Measurements from ENCODE around the gene GSTM5. TPM values are rescaled to one million over a fixed set of nuclear protein-coding genes. Genes with fewer than 3 reads are reported as not detected.
A peak's percentile ranks its signal among the peaks of the same experiment; 100 is the strongest.

Gene GSTM5
- total and polyA plus RNA-seq, 2 of the 8 experiments (the other 6 are each of a cell fraction or from before 2014, with no cell fraction given), result 0.24 to 0.89 TPM

- Histone ChIP-seq H4K91ac (replicated peaks; ENCODE audit: insufficient read length, low read length) (no peak overlapping the region), H2BK120ac (replicated peaks; ENCODE audit: low read depth, low read length) (no peak overlapping the region), H3K23me2 (ENCODE audit: low read depth, low read length) (no peaks in the 10 kb centered on the region), H3K27ac (ENCODE audit: low read depth, low read length) (no peak overlapping the region), H4K5ac (ENCODE audit: insufficient read length, low read depth, low read length) (no peak overlapping the region), H3K18ac (ENCODE audit: extremely low read depth, low read length) (no peak overlapping the region), H2BK12ac (ENCODE audit: low read depth, low read length) (no peak overlapping the region), H3K4ac (replicated peaks; ENCODE audit: insufficient read length, low read depth, low read length) (no peak overlapping the region), H3K4me1 (replicated peaks in 1 of 4; ENCODE audit: control insufficient read depth in 3 of 4, insufficient read depth in 4 of 4, low read length in 3 of 4) (no peaks in the 10 kb centered on the region; a peak in 1 of 7 replicates), H2BK15ac (ENCODE audit: low read length) (no peak overlapping the region), H3K56ac (replicated peaks; ENCODE audit: insufficient read length, low read depth, low read length) (no peak overlapping the region), H3K79me2 (ENCODE audit: control insufficient read depth in 1 of 2, insufficient read depth in 2 of 2, low read length in 2 of 2) (no peaks in the 10 kb centered on the region), H3K9ac (replicated peaks in 1 of 4; ENCODE audit: extremely low read depth in 1 of 4, low read depth in 3 of 4, low read length in 3 of 4) (no peak overlapping the region), H3K23ac (ENCODE audit: insufficient read length) (no peak overlapping the region), H3K9me3 (ENCODE audit: insufficient read depth in 2 of 2, low read depth in 1 of 2, low read length in 1 of 2) (no peaks in the 10 kb centered on the region), H2AFZ (ENCODE audit: low read length) (no peak overlapping the region), H2BK20ac (ENCODE audit: low read length) (no peak overlapping the region), H3K36me3 (ENCODE audit: control insufficient read depth in 2 of 4, insufficient read depth in 4 of 4, low read length in 3 of 4) (no peaks in the 10 kb centered on the region), H3K4me2 (ENCODE audit: insufficient read depth in 1 of 2, low read depth in 2 of 2, low read length in 2 of 2) (no peak overlapping the region), H4K20me1 (replicated peaks in 1 of 2; ENCODE audit: control insufficient read depth in 1 of 2, insufficient read depth in 2 of 2, low read length in 2 of 2) (no peaks in the 10 kb centered on the region), H2AK5ac (ENCODE audit: low read depth, low read length) (no peak overlapping the region), H2BK5ac (ENCODE audit: low read depth, low read length) (no peak overlapping the region), H3K79me1 (ENCODE audit: low read depth, low read length) (no peaks in the 10 kb centered on the region), H3K27me3 (replicated peaks in 1 of 4; ENCODE audit: control insufficient read depth in 3 of 4, extremely low read depth in 1 of 4, insufficient read depth in 3 of 4, low read length in 3 of 4) (no peaks in the 10 kb centered on the region), H3K14ac (ENCODE audit: insufficient read length) (no peak overlapping the region), H4K8ac (ENCODE audit: extremely low read depth, insufficient read depth, low read length) (peak overlapping the region; percentile 14; the same call in 1 of the 2 replicates), H3K4me3 (ENCODE audit: extremely low read depth in 1 of 4, insufficient read depth in 2 of 4, low read depth in 3 of 4, low read length in 4 of 4) (no peak overlapping the region)
- ChIA-PET POLR2A (ENCODE audit: partially characterized antibody) (interaction anchor here (1.0 kb wide), 1 partner anchor 152 kb away, joined by 3 read pairs; no protein-coding TSS in a partner anchor), CTCF (ENCODE audit: partially characterized antibody) (interaction anchor here (0.6 to 2.3 kb wide), 13 partner anchors 10 to 329 kb away, joined by 3 to 9 read pairs (median 4); no protein-coding TSS in a partner anchor)
- WGBS, 2 experiments (ENCODE audit: extremely low coverage in 1 of 2, insufficient coverage in 1 of 2, insufficient read length in 1 of 2, insufficient replicate concordance in 2 of 2, low coverage in 1 of 2, low lambda C conversion rate in 2 of 2, missing lambda C conversion rate in 1 of 2), result 93% methylated on average over 11 of the region's 11 CpGs; no CpG with 5 or more reads in 1 of the 2 experiments
- DNase-seq (ENCODE audit: low read depth in 1 of 2, low spot score in 2 of 2) (peak in 1 of 2 experiments; percentile 35), FAIRE-seq (no peak)
- no peak for TF ChIP-seq YY1 (IDR thresholded peaks at IDR 0.05; ENCODE audit: low read depth, low read length)
Measured at GRCh38 chr1:109759513-109760334, 47.7 kb downstream of the GSTM5 start.

All from H1 (cell line).